AG10803 (cell line): Measurements from ENCODE around the gene SLC13A5.

Source experiments
- DNase-seq: peaks from one replicate; pipeline ENCODE4 v3.0.0; 2010; ENCODE audit warnings: low read depth
- H3K4me3 ChIP-seq: 2 replicates; pipeline ENCODE4 v1.5.1; 2011; ENCODE audit warnings: mild to moderate bottlenecking, low read length, control low read depth
- CTCF ChIP-seq: conservative IDR thresholded peaks from 2 replicates; pipeline ENCODE4 v1.5.1; 2011; ENCODE audit warnings: mild to moderate bottlenecking, low read length, control low read depth, inconsistent platforms

The SLC13A5 gene

GRCh38 chr17:6711681-6712057, 1.5 kb downstream of the SLC13A5 start:
- no peak for DNase-seq

GRCh38 chr17:6711081-6711674, 2.0 kb downstream of the SLC13A5 start:
- H3K4me3 ChIP-seq, result no peak overlapping the region
- no peak for DNase-seq
- no peak for TF ChIP-seq CTCF

More at GRCh38 chr17:6711681-6712057, 1.5 kb downstream of the SLC13A5 start:
- no peak overlapping the region for H3K4me3 ChIP-seq
- TF ChIP-seq CTCF, result no peak

- H3K4me3 ChIP-seq, result no peak overlapping the region
- no peak for DNase-seq
- TF ChIP-seq CTCF, result no peak
Measured at GRCh38 chr17:6710317-6710716, 2.9 kb downstream of the SLC13A5 start.

GRCh38 chr17:6708357-6708961, 4.7 kb downstream of the SLC13A5 start:
- TF ChIP-seq CTCF, result no peak
- no peak for DNase-seq
- H3K4me3 ChIP-seq, result no peak overlapping the region

GRCh38 chr17:6706996-6707395, 6.2 kb downstream of the SLC13A5 start:
- TF ChIP-seq CTCF, result no peak
- DNase-seq, result no peak
- H3K4me3 ChIP-seq, result no peak overlapping the region

GRCh38 chr17:6706499-6706898, 6.7 kb downstream of the SLC13A5 start:
- TF ChIP-seq CTCF, result no peak
- H3K4me3 ChIP-seq, result no peak overlapping the region
- DNase-seq, result no peak

- no peak overlapping the region for H3K4me3 ChIP-seq
- DNase-seq, result no peak
- no peak for TF ChIP-seq CTCF
Measured at GRCh38 chr17:6704470-6705052, 8.6 kb downstream of the SLC13A5 start.
